HepG2 (cell line): ENCODE measurements around the gene ARAP3. TPM values are rescaled to one million over a fixed set of nuclear protein-coding genes. Genes with fewer than 3 reads are reported as not detected.

Experiments
- EHMT2 ChIP-seq: fragments of 200-600 bp; sonication (generic); IDR thresholded peaks from 2 replicates; pipeline ENCODE4 v1.7.0; 2017; ENCODE audit warnings: antibody characterized with exemption, low read depth, low read length, borderline replicate concordance
- GATAD2A ChIP-seq: IDR thresholded peaks from 2 replicates; pipeline ENCODE4 v1.6.1; 2016
- ISL2 ChIP-seq: sonication (generic); formaldehyde crosslinking; IDR thresholded peaks from 2 replicates; pipeline ENCODE4 v1.5.0; 2020; ENCODE audit warnings: missing genetic modification reagents
- NONO ChIP-seq, 2 experiments: fragments of 450-650 bp in 1 of 2; sonication (generic) in 1 of 2; formaldehyde crosslinking in 1 of 2; IDR thresholded peaks in 1 of 2; conservative IDR thresholded peaks in 1 of 2; 2 replicates each; pipeline versions ENCODE4 v1.6.1 to v1.8.0; 2017 to 2022; ENCODE audit warnings: mild to moderate bottlenecking in 1 of 2, missing genetic modification reagents in 1 of 2, moderate library complexity in 1 of 2
- SNAPC2 ChIP-seq: sonication (generic); formaldehyde crosslinking; IDR thresholded peaks from 2 replicates; pipeline ENCODE4 v1.8.1; 2022; ENCODE audit warnings: mild to moderate bottlenecking, missing genetic modification reagents
- TSC22D2 ChIP-seq: sonication (generic); formaldehyde crosslinking; IDR thresholded peaks from 2 replicates; pipeline ENCODE4 v1.5.1; 2020; ENCODE audit warnings: missing genetic modification reagents, mild to moderate bottlenecking, borderline replicate concordance
- ZNF282 ChIP-seq: fragments of 450-650 bp; IDR thresholded peaks from 2 replicates; pipeline ENCODE4 v1.6.1; 2018; ENCODE audit not compliant: partially characterized antibody
- ZNF33A ChIP-seq: sonication (generic); formaldehyde crosslinking; IDR thresholded peaks from 2 replicates; pipeline ENCODE4 v1.5.1; 2020; ENCODE audit warnings: missing genetic modification reagents, mild to moderate bottlenecking, moderate library complexity, borderline replicate concordance
- ZNF556 ChIP-seq: sonication (generic); formaldehyde crosslinking; IDR thresholded peaks from 2 replicates; pipeline ENCODE4 v1.4.0; 2020; ENCODE audit warnings: mild to moderate bottlenecking, missing genetic modification reagents, borderline replicate concordance
- ZNF839 ChIP-seq: sonication (generic); formaldehyde crosslinking; IDR thresholded peaks from 2 replicates; pipeline ENCODE4 v1.4.0; 2020; ENCODE audit warnings: missing genetic modification reagents, mild to moderate bottlenecking, borderline replicate concordance
- polyA plus RNA-seq, 8 experiments: library from polyadenylated mRNA; depleted of rRNA in 3 of 8; stranded (reverse) in 7 of 8; unstranded in 1 of 8; fragments of >200 nt; fragmentation: Illumina TruSeq in 4 of 8; extraction: Trizol in 4 of 8; gene quantifications; 2 replicates each; pipeline versions ENCODE4 v1.2.1 to v1.2.3, GENCODE V29; 2011 to 2016; ENCODE audit warnings: low read depth in 4 of 8, missing spikeins in 1 of 8, mixed read lengths in 1 of 8; ENCODE audit not compliant: insufficient read depth in 1 of 8
- total RNA-seq, 5 experiments: library from RNA; depleted of rRNA; stranded (reverse); fragments of >200 nt; fragmentation: Illumina TruSeq; extraction: Trizol; gene quantifications; 2 replicates each; pipeline ENCODE4 v1.2.3, GENCODE V29; 2016; ENCODE audit warnings: low read depth in 1 of 5
- TF ChIP-seq, protein P1 (sequence below): sonication (generic); formaldehyde crosslinking; IDR thresholded peaks from 2 replicates; pipeline ENCODE4 v1.4.0; 2020; ENCODE audit warnings: missing genetic modification reagents
- TF ChIP-seq, protein P2 (sequence below): sonication (generic); formaldehyde crosslinking; IDR thresholded peaks from 2 replicates; pipeline ENCODE4 v1.4.0; 2020; ENCODE audit warnings: missing genetic modification reagents
- TF ChIP-seq, protein P3 (sequence below): conservative IDR thresholded peaks from 2 replicates; pipeline ENCODE4 v1.6.1; 2018; ENCODE audit warnings: missing genetic modification reagents
- TF ChIP-seq, protein P4 (sequence below): sonication (generic); formaldehyde crosslinking; IDR thresholded peaks from 2 replicates; pipeline ENCODE4 v1.4.0; 2020; ENCODE audit warnings: mild to moderate bottlenecking, missing genetic modification reagents, borderline replicate concordance
- TF ChIP-seq, protein P5 (sequence below): IDR thresholded peaks from 2 replicates; pipeline ENCODE4 v1.6.1; 2012; ENCODE audit warnings: inconsistent platforms

ARAP3 gene
- total and polyA plus RNA-seq, 2 of the 13 experiments (the other 11 are each of a cell fraction or from before 2014, with no cell fraction given): 0.25 TPM; not detected in 1

DNA sequence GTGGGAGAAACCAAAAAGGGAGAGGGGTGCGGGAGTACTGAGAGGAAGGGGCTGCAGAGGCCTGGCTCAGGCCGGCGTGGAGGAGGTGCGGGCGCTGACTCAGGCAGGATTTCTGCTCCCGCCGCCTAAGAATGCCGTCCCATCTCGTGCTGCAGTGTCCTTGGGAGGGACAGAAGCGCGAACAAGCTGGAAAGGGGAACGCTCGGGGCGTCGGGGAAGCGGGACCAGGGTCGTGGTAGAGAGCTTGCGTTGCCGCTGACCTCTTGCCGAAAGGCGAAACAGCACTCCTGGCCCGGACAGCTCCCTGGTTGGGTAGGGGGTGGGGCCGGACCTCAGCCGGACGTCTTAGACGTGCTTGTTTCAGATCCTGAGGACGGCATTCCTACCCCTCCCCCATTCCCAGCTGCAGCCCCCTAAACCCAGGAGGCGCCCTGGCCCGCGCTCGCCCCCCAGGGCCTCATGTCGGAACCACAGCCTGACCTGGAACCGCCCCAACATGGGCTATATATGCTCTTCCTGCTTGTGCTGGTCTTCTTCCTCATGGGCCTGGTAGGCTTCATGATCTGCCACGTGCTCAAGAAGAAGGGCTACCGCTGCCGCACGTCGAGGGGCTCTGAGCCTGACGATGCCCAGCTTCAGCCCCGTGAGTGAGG lies 44.1 kb downstream of the ARAP3 start (continued):
- TF ChIP-seq, protein P1, sequence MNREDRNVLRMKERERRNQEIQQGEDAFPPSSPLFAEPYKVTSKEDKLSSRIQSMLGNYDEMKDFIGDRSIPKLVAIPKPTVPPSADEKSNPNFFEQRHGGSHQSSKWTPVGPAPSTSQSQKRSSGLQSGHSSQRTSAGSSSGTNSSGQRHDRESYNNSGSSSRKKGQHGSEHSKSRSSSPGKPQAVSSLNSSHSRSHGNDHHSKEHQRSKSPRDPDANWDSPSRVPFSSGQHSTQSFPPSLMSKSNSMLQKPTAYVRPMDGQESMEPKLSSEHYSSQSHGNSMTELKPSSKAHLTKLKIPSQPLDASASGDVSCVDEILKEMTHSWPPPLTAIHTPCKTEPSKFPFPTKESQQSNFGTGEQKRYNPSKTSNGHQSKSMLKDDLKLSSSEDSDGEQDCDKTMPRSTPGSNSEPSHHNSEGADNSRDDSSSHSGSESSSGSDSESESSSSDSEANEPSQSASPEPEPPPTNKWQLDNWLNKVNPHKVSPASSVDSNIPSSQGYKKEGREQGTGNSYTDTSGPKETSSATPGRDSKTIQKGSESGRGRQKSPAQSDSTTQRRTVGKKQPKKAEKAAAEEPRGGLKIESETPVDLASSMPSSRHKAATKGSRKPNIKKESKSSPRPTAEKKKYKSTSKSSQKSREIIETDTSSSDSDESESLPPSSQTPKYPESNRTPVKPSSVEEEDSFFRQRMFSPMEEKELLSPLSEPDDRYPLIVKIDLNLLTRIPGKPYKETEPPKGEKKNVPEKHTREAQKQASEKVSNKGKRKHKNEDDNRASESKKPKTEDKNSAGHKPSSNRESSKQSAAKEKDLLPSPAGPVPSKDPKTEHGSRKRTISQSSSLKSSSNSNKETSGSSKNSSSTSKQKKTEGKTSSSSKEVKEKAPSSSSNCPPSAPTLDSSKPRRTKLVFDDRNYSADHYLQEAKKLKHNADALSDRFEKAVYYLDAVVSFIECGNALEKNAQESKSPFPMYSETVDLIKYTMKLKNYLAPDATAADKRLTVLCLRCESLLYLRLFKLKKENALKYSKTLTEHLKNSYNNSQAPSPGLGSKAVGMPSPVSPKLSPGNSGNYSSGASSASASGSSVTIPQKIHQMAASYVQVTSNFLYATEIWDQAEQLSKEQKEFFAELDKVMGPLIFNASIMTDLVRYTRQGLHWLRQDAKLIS (CRISPR knock-in tag): no peak
- TF ChIP-seq EHMT2 (no peak), ZNF556 (CRISPR knock-in tag) (no peak), ZNF33A (CRISPR knock-in tag) (no peak), GATAD2A (0 out of 2 replicates have a peak, but pooled peaks have one; percentile 2), ZNF839 (CRISPR knock-in tag) (no peak), TSC22D2 (CRISPR knock-in tag) (no peak), NONO (IDR thresholded peaks at IDR 0.05) (no peak), NONO (CRISPR knock-in tag; conservative IDR thresholded peaks at IDR 0.05) (no peak), ZNF282 (no peak), SNAPC2 (CRISPR knock-in tag) (no peak), ISL2 (CRISPR knock-in tag) (no peak)
- TF ChIP-seq, protein P2, sequence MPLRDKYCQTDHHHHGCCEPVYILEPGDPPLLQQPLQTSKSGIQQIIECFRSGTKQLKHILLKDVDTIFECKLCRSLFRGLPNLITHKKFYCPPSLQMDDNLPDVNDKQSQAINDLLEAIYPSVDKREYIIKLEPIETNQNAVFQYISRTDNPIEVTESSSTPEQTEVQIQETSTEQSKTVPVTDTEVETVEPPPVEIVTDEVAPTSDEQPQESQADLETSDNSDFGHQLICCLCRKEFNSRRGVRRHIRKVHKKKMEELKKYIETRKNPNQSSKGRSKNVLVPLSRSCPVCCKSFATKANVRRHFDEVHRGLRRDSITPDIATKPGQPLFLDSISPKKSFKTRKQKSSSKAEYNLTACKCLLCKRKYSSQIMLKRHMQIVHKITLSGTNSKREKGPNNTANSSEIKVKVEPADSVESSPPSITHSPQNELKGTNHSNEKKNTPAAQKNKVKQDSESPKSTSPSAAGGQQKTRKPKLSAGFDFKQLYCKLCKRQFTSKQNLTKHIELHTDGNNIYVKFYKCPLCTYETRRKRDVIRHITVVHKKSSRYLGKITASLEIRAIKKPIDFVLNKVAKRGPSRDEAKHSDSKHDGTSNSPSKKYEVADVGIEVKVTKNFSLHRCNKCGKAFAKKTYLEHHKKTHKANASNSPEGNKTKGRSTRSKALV (CRISPR knock-in tag): no peak
- TF ChIP-seq, protein P3, sequence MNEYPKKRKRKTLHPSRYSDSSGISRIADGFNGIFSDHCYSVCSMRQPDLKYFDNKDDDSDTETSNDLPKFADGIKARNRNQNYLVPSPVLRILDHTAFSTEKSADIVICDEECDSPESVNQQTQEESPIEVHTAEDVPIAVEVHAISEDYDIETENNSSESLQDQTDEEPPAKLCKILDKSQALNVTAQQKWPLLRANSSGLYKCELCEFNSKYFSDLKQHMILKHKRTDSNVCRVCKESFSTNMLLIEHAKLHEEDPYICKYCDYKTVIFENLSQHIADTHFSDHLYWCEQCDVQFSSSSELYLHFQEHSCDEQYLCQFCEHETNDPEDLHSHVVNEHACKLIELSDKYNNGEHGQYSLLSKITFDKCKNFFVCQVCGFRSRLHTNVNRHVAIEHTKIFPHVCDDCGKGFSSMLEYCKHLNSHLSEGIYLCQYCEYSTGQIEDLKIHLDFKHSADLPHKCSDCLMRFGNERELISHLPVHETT (CRISPR knock-in tag): no peak
- TF ChIP-seq, protein P4, sequence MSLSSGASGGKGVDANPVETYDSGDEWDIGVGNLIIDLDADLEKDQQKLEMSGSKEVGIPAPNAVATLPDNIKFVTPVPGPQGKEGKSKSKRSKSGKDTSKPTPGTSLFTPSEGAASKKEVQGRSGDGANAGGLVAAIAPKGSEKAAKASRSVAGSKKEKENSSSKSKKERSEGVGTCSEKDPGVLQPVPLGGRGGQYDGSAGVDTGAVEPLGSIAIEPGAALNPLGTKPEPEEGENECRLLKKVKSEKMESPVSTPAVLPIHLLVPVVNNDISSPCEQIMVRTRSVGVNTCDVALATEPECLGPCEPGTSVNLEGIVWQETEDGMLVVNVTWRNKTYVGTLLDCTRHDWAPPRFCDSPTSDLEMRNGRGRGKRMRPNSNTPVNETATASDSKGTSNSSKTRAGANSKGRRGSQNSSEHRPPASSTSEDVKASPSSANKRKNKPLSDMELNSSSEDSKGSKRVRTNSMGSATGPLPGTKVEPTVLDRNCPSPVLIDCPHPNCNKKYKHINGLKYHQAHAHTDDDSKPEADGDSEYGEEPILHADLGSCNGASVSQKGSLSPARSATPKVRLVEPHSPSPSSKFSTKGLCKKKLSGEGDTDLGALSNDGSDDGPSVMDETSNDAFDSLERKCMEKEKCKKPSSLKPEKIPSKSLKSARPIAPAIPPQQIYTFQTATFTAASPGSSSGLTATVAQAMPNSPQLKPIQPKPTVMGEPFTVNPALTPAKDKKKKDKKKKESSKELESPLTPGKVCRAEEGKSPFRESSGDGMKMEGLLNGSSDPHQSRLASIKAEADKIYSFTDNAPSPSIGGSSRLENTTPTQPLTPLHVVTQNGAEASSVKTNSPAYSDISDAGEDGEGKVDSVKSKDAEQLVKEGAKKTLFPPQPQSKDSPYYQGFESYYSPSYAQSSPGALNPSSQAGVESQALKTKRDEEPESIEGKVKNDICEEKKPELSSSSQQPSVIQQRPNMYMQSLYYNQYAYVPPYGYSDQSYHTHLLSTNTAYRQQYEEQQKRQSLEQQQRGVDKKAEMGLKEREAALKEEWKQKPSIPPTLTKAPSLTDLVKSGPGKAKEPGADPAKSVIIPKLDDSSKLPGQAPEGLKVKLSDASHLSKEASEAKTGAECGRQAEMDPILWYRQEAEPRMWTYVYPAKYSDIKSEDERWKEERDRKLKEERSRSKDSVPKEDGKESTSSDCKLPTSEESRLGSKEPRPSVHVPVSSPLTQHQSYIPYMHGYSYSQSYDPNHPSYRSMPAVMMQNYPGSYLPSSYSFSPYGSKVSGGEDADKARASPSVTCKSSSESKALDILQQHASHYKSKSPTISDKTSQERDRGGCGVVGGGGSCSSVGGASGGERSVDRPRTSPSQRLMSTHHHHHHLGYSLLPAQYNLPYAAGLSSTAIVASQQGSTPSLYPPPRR (CRISPR knock-in tag): no peak
- TF ChIP-seq, protein P5, sequence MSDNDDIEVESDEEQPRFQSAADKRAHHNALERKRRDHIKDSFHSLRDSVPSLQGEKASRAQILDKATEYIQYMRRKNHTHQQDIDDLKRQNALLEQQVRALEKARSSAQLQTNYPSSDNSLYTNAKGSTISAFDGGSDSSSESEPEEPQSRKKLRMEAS: peak; percentile 23; the same call in 1 of the 2 replicates
